IMR-90 (cell line): ENCODE results near the gene UNK. TPM values are rescaled to one million over a fixed set of nuclear protein-coding genes. Genes with fewer than 3 reads are reported as not detected.

ENCODE experiments used
- CEBPB ChIP-seq: IDR thresholded peaks from 2 replicates; pipeline ENCODE4 v1.6.1; 2012; ENCODE audit warnings: low read depth, low read length, improper control_type of control experiment
- MXI1 ChIP-seq: IDR thresholded peaks from 2 replicates; pipeline ENCODE4 v1.6.1; 2012; ENCODE audit warnings: low read depth, mild to moderate bottlenecking, low read length, moderate library complexity, borderline replicate concordance
- NFE2L2 ChIP-seq: fragments of 150-350 bp; IDR thresholded peaks from 2 replicates; pipeline ENCODE4 v1.6.1; 2016; ENCODE audit warnings: low read depth, mild to moderate bottlenecking, low read length
- polyA plus RNA-seq, 3 experiments: library from polyadenylated mRNA; depleted of rRNA; stranded (reverse); fragments of >200 nt; gene quantifications; 2 replicates each; pipeline ENCODE4 v1.2.3, GENCODE V29; 2012; ENCODE audit warnings: low replicate concordance in 1 of 3
- total RNA-seq: library from RNA; depleted of rRNA; stranded (reverse); fragments of >200 nt; gene quantifications from 2 replicates; pipeline ENCODE4 v1.2.3, GENCODE V29; 2012

UNK gene
- total and polyA plus RNA-seq, 2 of the 4 experiments (the other 2 are of a cell fraction): 15.4 to 17.3 TPM

DNA sequence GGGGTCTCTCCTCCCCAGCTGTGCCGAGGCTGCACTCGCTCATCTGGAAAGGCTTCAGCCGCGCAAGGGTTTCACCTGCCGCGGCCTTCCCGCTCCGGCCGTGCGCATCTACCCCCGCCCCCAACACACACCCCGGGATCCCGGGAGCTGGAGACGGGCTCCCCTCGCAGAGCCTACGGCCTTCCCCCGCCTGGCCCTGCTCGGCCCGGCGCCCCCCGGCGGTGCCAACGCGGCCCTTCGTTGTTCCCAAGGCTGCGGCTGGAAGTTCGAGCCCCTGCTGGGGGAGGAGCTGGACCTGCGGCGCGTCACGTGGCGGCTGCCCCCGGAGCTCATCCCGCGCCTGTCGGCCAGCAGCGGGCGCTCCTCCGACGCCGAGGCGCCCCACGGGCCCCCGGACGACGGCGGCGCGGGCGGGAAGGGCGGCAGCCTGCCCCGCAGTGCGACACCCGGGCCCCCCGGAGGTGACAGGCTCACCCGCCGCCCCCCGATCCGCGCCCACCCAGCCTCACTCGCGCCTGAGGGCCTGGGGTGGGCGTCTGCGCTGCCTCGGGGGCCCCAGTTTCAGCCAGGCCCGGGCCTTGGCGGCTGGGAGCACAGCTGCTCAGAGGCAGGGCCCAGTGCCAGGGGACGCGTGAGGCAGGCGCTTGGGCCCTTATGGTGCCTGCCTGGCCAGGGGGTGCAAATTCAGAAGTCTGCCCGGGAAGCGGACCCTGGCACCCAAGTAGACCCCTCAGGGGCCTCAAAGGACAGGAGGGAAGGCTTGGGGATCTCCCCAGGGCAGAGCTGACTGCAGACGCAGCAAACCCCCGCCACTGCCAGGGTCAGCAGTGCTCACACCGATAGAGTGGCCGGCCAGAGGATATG, 30.9 kb upstream of the UNK start (continued):
- TF ChIP-seq CEBPB (no peak), NFE2L2 (no peak), MXI1 (no peak)
